Keratinocyte (primary cell): ENCODE measurements around the gene RUNX1.

ENCODE experiments used
- CTCF ChIP-seq, 3 experiments: IDR thresholded peaks in 1 of 3; conservative IDR thresholded peaks in 1 of 3; optimal IDR thresholded peaks in 1 of 3; 2 replicates in 2 of 3; 3 replicates in 1 of 3; pipeline versions ENCODE3 to v1.5.1; 2011; ENCODE audit warnings: low read length in 3 of 3, mild to moderate bottlenecking in 3 of 3, moderate library complexity in 2 of 3, control low read depth in 1 of 3, inconsistent platforms in 1 of 3; ENCODE audit not compliant: insufficient read depth in 2 of 3; ENCODE audit errors: extremely low read depth in 1 of 3
- EZH2 ChIP-seq: IDR thresholded peaks from one replicate; pipeline ENCODE4 v1.6.1; 2012; ENCODE audit warnings: inconsistent platforms, mild to moderate bottlenecking, low read length, moderate library complexity

GRCh38 chr21:35016517-35017188 lies 32.4 kb downstream of the RUNX1 start:
- no peak for TF ChIP-seq CTCF (optimal IDR thresholded peaks at IDR 0.05 in 1 of 3, IDR thresholded peaks at IDR 0.05 in 1 of 3, conservative IDR thresholded peaks at IDR 0.05 in 1 of 3; ENCODE audit: extremely low read depth in 1 of 3, insufficient read depth in 2 of 3, low read length in 3 of 3)
- no peak for TF ChIP-seq EZH2
